PFSK-1 (cell line): ENCODE results near the gene LRMDA.

ENCODE experiments used
- FOXP2 ChIP-seq: optimal IDR thresholded peaks from 2 replicates; pipeline ENCODE3; 2011; ENCODE audit warnings: borderline replicate concordance, control low read depth, inconsistent platforms; ENCODE audit not compliant: insufficient read depth; ENCODE audit errors: extremely low read length, extremely low read depth
- POLR2AphosphoS5 ChIP-seq: IDR thresholded peaks from 2 replicates; pipeline ENCODE4 v1.6.1; 2012; ENCODE audit warnings: low read depth, mild to moderate bottlenecking, control low read depth, low read length, moderate library complexity
- SIN3A ChIP-seq: IDR thresholded peaks from 2 replicates; pipeline ENCODE4 v1.6.1; 2012; ENCODE audit warnings: mild to moderate bottlenecking, low read length, moderate library complexity, borderline replicate concordance; ENCODE audit not compliant: insufficient read depth
- TAF1 ChIP-seq: IDR thresholded peaks from 2 replicates; pipeline ENCODE4 v1.6.1; 2012; ENCODE audit warnings: low read length, control low read depth, borderline replicate concordance; ENCODE audit not compliant: insufficient read depth
- TF ChIP-seq, protein P1 (sequence below), 2 experiments: IDR thresholded peaks; 2 replicates each; pipeline versions ENCODE4 v1.6.1 to v1.8.0; 2011 to 2012; ENCODE audit warnings: low read depth in 2 of 2, low read length in 2 of 2, control low read depth in 1 of 2, inconsistent platforms in 1 of 2, mild to moderate bottlenecking in 1 of 2, moderate library complexity in 1 of 2; ENCODE audit not compliant: insufficient read depth in 1 of 2

DNA sequence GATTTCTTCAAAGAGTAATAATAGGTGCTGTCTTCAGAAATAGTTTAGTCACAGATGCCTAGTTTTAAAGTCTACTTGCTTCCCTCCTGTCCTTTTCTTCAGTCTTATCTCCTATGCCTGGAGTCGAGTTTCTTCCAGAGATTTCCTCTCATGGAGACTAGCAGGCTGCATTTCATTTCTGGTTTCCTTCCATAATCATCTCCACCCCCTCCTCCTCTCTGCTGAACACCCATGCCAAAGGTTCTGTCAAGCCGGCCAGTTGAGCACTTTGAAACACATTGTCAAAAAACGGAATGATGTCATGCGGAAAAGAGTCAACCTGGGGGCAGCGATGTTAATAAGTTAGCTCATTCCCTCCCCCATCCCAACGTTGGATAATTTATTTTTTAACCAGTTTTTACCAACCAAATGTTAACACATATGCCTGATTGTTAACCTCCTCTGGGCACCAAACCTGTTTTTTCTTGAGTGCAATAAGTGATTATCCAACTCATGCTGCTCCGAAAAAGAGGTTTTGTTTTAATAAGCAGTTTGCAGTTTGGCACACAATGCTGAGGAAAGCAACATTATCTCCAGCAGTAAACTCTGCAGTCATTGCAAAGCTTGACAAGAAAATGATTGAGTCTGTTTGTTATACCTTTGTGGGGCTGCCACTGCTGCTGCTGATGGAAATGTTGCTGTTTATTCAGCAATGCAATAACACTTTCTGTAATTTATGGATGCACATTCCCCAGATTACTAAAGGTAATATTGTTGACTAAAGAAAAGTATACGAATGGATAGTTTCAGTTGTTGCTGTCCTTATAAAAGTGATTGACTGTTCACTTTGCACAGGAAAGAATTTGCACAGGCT is 161.6 kb downstream of the LRMDA start:
- TF ChIP-seq, protein P1, sequence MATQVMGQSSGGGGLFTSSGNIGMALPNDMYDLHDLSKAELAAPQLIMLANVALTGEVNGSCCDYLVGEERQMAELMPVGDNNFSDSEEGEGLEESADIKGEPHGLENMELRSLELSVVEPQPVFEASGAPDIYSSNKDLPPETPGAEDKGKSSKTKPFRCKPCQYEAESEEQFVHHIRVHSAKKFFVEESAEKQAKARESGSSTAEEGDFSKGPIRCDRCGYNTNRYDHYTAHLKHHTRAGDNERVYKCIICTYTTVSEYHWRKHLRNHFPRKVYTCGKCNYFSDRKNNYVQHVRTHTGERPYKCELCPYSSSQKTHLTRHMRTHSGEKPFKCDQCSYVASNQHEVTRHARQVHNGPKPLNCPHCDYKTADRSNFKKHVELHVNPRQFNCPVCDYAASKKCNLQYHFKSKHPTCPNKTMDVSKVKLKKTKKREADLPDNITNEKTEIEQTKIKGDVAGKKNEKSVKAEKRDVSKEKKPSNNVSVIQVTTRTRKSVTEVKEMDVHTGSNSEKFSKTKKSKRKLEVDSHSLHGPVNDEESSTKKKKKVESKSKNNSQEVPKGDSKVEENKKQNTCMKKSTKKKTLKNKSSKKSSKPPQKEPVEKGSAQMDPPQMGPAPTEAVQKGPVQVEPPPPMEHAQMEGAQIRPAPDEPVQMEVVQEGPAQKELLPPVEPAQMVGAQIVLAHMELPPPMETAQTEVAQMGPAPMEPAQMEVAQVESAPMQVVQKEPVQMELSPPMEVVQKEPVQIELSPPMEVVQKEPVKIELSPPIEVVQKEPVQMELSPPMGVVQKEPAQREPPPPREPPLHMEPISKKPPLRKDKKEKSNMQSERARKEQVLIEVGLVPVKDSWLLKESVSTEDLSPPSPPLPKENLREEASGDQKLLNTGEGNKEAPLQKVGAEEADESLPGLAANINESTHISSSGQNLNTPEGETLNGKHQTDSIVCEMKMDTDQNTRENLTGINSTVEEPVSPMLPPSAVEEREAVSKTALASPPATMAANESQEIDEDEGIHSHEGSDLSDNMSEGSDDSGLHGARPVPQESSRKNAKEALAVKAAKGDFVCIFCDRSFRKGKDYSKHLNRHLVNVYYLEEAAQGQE (IDR thresholded peaks at IDR 0.05; ENCODE audit: insufficient read depth in 1 of 2, low read depth in 2 of 2, low read length in 2 of 2) = no peak
- TF ChIP-seq POLR2AphosphoS5 (no peak), FOXP2 (no peak), SIN3A (no peak), TAF1 (no peak)
